ENCODE measurements around the gene IWS1.
"Not testable (repeated sequence)": the region's sequence is repeated elsewhere in the genome, so short reads cannot be mapped to it uniquely, and the experiment has no call there.

The IWS1 gene

GRCh38 chr2:127560201-127560930 lies 34.1 kb upstream of the IWS1 start:
- DNase-seq = no peak

- DNase-seq = no peak
These were observed 33.2 kb upstream of the IWS1 start for GRCh38 chr2:127559454-127559853.

- DNase-seq = no peak
These were observed 32.6 kb upstream of the IWS1 start for GRCh38 chr2:127558911-127559310.

- DNase-seq = no peak
These were observed 26.6 kb upstream of the IWS1 start for GRCh38 chr2:127552846-127553245.

- DNase-seq = no peak
These were observed 26.0 kb upstream of the IWS1 start for GRCh38 chr2:127552336-127552735.

- no peak for DNase-seq
These were observed 25.1 kb upstream of the IWS1 start for GRCh38 chr2:127551221-127551930.

- no peak for DNase-seq
These were observed 20.5 kb upstream of the IWS1 start for GRCh38 chr2:127546797-127547196.

GRCh38 chr2:127545796-127546195 lies 19.5 kb upstream of the IWS1 start:
- no peak for DNase-seq

GRCh38 chr2:127545189-127545588 lies 18.9 kb upstream of the IWS1 start:
- no peak for DNase-seq

GRCh38 chr2:127543013-127543501 lies 16.8 kb upstream of the IWS1 start:
- peak; percentile 38 for DNase-seq

- peak; percentile 39 for DNase-seq
These were observed 15.9 kb upstream of the IWS1 start for GRCh38 chr2:127542231-127542630.

- no peak for DNase-seq
These were observed 15.5 kb upstream of the IWS1 start for GRCh38 chr2:127541809-127542208.

- no peak for DNase-seq
These were observed 11.4 kb upstream of the IWS1 start for GRCh38 chr2:127537644-127538043.

GRCh38 chr2:127536707-127537541 lies 10.6 kb upstream of the IWS1 start:
- no peak for DNase-seq

- DNase-seq = no peak
These were observed 9.6 kb upstream of the IWS1 start for GRCh38 chr2:127535918-127536317.

GRCh38 chr2:127535422-127535901 lies 9.2 kb upstream of the IWS1 start, which contains the start of gene MYO7B:
TSS of gene MYO7B (plus strand) at chr2:127535683. CDS start at chr2:127559723, 24,040 bp downstream.
- DNase-seq = no peak

GRCh38 chr2:127532296-127532695 lies 6.0 kb upstream of the IWS1 start:
- DNase-seq = no peak

GRCh38 chr2:127531221-127531648 lies 4.9 kb upstream of the IWS1 start:
- no peak for DNase-seq

- no peak for DNase-seq
These were observed 4.2 kb upstream of the IWS1 start for GRCh38 chr2:127530245-127531140.

- DNase-seq = not testable (repeated sequence)
These were observed 3.1 kb upstream of the IWS1 start for GRCh38 chr2:127529416-127529815.

GRCh38 chr2:127528487-127528886 lies 2.2 kb upstream of the IWS1 start:
- no peak for DNase-seq

Data from NCI-H2171 treated with DMSO at 0.1 percent for 48 hours (cell line).